ENCODE results near the gene CNDP1.

Gene CNDP1

DNA sequence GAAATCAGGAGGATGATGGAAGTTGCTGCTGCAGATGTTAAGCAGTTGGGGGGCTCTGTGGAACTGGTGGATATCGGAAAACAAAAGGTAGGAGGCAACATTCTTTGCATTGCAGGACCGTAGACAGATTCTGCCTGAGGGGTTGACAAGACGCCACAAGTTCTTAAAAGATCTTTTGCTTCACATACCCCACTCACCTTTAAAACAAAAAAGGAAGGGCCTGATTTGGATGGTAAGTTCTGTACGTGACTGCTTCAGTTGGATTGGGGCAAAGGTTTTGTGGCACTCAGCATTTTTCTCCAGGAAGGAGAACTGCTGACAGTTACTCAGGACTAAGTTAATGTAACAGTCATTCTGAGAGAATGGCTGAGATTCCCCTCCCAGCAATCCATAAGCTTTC is 32.9 kb upstream of the CNDP1 start:
- in situ Hi-C loops (cut with HindIII; ENCODE audit: low pct_ligation_motif_present, low sequenced_read_pairs) = no loop called here
- H3K27ac ChIP-seq = no peak overlapping the region
- TF ChIP-seq, protein P1, sequence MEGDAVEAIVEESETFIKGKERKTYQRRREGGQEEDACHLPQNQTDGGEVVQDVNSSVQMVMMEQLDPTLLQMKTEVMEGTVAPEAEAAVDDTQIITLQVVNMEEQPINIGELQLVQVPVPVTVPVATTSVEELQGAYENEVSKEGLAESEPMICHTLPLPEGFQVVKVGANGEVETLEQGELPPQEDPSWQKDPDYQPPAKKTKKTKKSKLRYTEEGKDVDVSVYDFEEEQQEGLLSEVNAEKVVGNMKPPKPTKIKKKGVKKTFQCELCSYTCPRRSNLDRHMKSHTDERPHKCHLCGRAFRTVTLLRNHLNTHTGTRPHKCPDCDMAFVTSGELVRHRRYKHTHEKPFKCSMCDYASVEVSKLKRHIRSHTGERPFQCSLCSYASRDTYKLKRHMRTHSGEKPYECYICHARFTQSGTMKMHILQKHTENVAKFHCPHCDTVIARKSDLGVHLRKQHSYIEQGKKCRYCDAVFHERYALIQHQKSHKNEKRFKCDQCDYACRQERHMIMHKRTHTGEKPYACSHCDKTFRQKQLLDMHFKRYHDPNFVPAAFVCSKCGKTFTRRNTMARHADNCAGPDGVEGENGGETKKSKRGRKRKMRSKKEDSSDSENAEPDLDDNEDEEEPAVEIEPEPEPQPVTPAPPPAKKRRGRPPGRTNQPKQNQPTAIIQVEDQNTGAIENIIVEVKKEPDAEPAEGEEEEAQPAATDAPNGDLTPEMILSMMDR (IDR thresholded peaks at IDR 0.05; ENCODE audit: low read depth, low read length, missing control alignments) = no peak
- no peaks in the 10 kb centered on the region for H3K27me3 ChIP-seq (replicated peaks)
- peaks cover 22% of the 10 kb centered on the region for H3K36me3 ChIP-seq (replicated peaks)
- DNase-seq = no peak
- no peak overlapping the region for H3K4me3 ChIP-seq (ENCODE audit: low read depth, low read length)

DNA sequence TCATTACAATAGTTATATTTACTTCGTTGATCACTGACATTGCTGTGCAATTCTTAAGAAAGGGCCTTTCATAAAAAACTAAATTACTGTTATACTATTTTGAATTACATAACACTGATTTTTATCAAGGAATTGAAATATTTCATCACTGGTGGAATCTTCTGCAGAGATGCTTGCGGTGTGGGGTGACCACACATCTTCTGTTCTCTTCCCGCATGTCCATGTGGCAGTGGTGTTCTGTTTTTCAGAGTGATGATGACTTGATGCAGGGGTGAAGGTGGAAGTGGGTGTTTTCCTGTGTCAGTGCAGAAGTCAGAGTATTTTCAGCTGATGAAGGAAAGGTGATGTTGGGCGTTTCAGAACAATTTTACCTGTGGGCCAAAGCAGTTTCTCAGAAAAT is 31.2 kb upstream of the CNDP1 start:
- Histone ChIP-seq H3K36me3 (replicated peaks) (peaks cover 40% of the 10 kb centered on the region), H3K4me3 (ENCODE audit: low read depth, low read length) (no peak overlapping the region), H3K27me3 (replicated peaks) (no peaks in the 10 kb centered on the region), H3K27ac (no peak overlapping the region)
- DNase-seq = no peak
- in situ Hi-C loops (cut with HindIII; ENCODE audit: low pct_ligation_motif_present, low sequenced_read_pairs) = no loop called here
- TF ChIP-seq, protein P1 (IDR thresholded peaks at IDR 0.05; ENCODE audit: low read depth, low read length, missing control alignments) = no peak

DNA sequence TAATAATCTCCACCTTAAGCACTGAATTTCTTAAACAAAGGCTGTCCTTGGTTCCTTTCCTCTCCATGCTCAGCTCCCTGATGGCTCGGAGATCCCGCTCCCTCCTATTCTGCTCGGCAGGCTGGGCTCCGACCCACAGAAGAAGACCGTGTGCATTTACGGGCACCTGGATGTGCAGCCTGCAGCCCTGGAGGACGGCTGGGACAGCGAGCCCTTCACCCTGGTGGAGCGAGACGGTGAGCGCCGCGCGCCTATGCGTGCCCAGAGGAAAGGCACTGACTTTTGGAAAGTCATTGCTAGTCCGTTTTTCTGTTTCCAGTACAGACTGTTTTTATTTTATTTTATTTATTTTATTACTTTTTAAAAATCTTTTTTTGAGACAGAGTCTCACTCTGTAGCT is 28.5 kb upstream of the CNDP1 start:
- no peak overlapping the region for H3K4me3 ChIP-seq (ENCODE audit: low read depth, low read length)
- no peak for DNase-seq
- no peak overlapping the region for H3K27ac ChIP-seq
- in situ Hi-C loops (cut with HindIII; ENCODE audit: low pct_ligation_motif_present, low sequenced_read_pairs) = no loop called here
- no peaks in the 10 kb centered on the region for H3K27me3 ChIP-seq (replicated peaks)
- TF ChIP-seq, protein P1 (IDR thresholded peaks at IDR 0.05; ENCODE audit: low read depth, low read length, missing control alignments) = no peak
- peaks cover 57% of the 10 kb centered on the region for H3K36me3 ChIP-seq (replicated peaks)

DNA sequence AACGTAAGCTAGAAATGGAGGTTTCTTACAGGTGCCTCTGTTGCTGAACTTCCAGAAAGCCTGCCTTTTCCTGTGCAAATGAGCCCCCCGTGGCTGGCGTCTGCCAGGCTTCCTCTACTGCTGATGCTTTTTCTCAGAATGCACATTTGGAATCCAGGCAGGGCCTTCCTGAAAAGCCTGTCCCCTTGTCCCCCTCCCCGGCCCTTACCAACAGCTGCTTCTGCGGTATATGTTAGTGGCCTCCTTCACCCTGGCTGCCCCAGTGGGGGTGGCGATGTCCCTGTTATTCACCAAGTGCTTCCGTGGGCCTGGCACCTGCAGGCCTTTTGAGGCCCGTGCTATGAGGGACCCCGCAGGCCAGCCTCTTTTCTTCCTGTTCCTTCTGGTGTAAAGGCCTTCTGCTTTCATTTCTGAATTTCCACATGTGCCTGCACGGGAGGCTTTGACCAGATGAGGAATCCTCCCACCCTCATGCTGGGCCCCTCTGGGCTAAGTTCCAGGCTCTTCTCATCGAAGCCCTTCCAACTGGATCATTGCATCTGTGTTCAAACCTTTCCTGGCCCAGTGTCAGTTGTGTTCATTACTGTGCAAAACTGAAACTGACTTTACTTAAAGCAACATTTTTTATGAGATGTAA is 27.7 kb upstream of the CNDP1 start:
- Histone ChIP-seq H3K4me3 (ENCODE audit: low read depth, low read length) (no peak overlapping the region), H3K36me3 (replicated peaks) (peaks cover 60% of the 10 kb centered on the region), H3K27me3 (replicated peaks) (no peaks in the 10 kb centered on the region), H3K27ac (no peak overlapping the region)
- in situ Hi-C loops (cut with HindIII; ENCODE audit: low pct_ligation_motif_present, low sequenced_read_pairs) = no loop called here
- TF ChIP-seq, protein P1 (IDR thresholded peaks at IDR 0.05; ENCODE audit: low read depth, low read length, missing control alignments) = no peak
- DNase-seq = no peak

DNA sequence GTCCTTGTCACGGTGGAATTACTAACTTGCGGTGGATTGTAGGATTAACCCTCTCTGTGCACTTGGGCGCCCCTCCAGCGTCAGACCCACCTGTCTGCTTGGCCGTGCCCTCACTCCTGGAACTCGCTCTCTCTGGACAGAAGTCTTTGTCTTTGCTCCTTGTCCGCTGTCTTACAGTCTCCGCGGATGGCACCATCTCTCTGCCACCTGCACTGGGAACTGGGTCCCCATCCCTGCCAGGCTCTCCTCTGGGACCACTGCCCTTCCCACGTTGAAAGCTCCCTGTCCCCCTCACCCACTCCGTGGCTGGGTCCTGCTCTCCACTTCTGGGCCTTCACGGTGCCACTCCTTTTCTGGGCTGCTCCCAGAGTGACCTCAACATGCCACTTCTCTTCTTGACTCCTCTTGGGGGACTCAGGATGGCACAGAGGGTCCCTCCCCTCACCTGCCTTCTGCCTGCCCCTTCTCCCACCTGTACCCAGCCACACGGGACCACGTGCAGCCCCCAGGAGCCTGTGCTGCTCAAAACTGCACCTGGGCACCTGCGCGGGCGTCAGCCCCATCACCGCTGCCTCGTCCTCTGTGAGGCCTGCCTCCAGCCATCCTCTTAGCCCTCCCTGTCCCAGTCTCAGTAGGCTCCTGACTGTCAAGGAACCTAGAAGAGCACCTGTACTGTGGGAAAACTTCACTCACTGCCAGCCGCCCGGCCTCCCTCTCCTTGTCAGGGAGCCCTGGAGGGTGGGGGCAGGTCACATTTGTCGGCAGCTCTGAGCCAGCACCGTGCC is 27.0 kb upstream of the CNDP1 start:
- no peak overlapping the region for H3K4me3 ChIP-seq (ENCODE audit: low read depth, low read length)
- in situ Hi-C loops (cut with HindIII; ENCODE audit: low pct_ligation_motif_present, low sequenced_read_pairs) = no loop called here
- TF ChIP-seq, protein P1 (IDR thresholded peaks at IDR 0.05; ENCODE audit: low read depth, low read length, missing control alignments) = no peak
- H3K27me3 ChIP-seq (replicated peaks) = no peaks in the 10 kb centered on the region
- H3K27ac ChIP-seq = no peak overlapping the region
- H3K36me3 ChIP-seq (replicated peaks) = peaks cover 60% of the 10 kb centered on the region
- no peak for DNase-seq
